Adrenal gland (tissue), 12 donors: Measurements from ENCODE around the gene NEUROG1. TPM values are rescaled to one million over a fixed set of nuclear protein-coding genes. Genes with fewer than 3 reads are reported as not detected.

Experiments
- DNase-seq, 7 donors: peaks; one replicate each; pipeline ENCODE4 v3.0.0-alpha.2; 2019 to 2020
- H3K27ac ChIP-seq, 5 donors: fragments of 200-600 bp; sonication (generic) in 4 of 5; 1 replicate in 3 of 5; 2 replicates in 2 of 5; pipeline versions ENCODE4 v1.5.1 to v1.8.0; 2016 to 2020; ENCODE audit warnings: mild to moderate bottlenecking in 1 of 5
- H3K27me3 ChIP-seq: fragments of 200-600 bp; 2 replicates; pipeline ENCODE4 v1.8.0; 2021
- H3K36me3 ChIP-seq, 2 donors: fragments of 200-600 bp; replicated peaks in 1 of 2; 1 replicate in 1 of 2; 2 replicates in 1 of 2; pipeline versions ENCODE4 v1.5.1 to v1.8.0; 2018 to 2022
- H3K4me1 ChIP-seq, 2 donors: fragments of 200-600 bp; replicated peaks in 1 of 2; 1 replicate in 1 of 2; 2 replicates in 1 of 2; pipeline versions ENCODE4 v1.5.1 to v1.8.0; 2018 to 2021
- H3K4me3 ChIP-seq, 4 donors: fragments of 200-600 bp; sonication (generic) in 3 of 4; one replicate each; pipeline ENCODE4 v1.5.1; 2016 to 2018
- H3K9me3 ChIP-seq, 3 donors: fragments of 200-600 bp; sonication (generic) in 1 of 3; replicated peaks in 1 of 3; 1 replicate in 2 of 3; 2 replicates in 1 of 3; pipeline versions ENCODE4 v1.5.1 to v1.8.0; 2016 to 2021
- CTCF ChIP-seq, 6 experiments: fragments of 450-650 bp in 4 of 6; fragments of 200-600 bp in 2 of 6; sonication (generic) in 1 of 6; IDR thresholded peaks; 1 replicate in 5 of 6; 2 replicates in 1 of 6; pipeline versions ENCODE4 v1.5.1 to v1.8.0; 2016 to 2021; ENCODE audit warnings: antibody characterized with exemption in 6 of 6, mild to moderate bottlenecking in 2 of 6, moderate library complexity in 1 of 6
- POLR2A ChIP-seq, 2 donors: fragments of 450-650 bp; IDR thresholded peaks; one replicate each; pipeline ENCODE4 v1.6.1; 2017; ENCODE audit warnings: antibody characterized with exemption in 2 of 2, mild to moderate bottlenecking in 2 of 2, moderate library complexity in 1 of 2
- WGBS, 4 donors: extraction: QIAGEN DNeasy Blood & Tissue Kit in 2 of 4; methylation state at CpG; one replicate each; pipeline versions ENCODE4 v1.1.5 to v1.1.7; 2013 to 2017; 5-methylcytosine and 5-hydroxymethylcytosine counted together
- intact Hi-C, 2 donors: fragments of 100-400 bp; cut with DNase I; formaldehyde crosslinking; loops; one replicate each; pipeline versions ENCODE4 v1.14.1 to v1.15.0; 2022 to 2023
- polyA plus RNA-seq, 3 donors: library from polyadenylated mRNA; stranded (reverse); fragments of 200-250 nt in 2 of 3; fragments of 350-450 nt in 1 of 3; fragmentation: Illumina TruSeq in 1 of 3; extraction: RNeasy Lipid Tissue Mini Kit (QIAGEN cat#74804) in 1 of 3; gene quantifications; one replicate each; pipeline ENCODE4 v1.2.3, GENCODE V29; 2013 to 2014
- total RNA-seq, 9 donors: library from RNA; depleted of rRNA in 4 of 9; stranded (reverse); fragments of >200 nt in 4 of 9; fragments of 120-200 nt in 1 of 9; fragmentation: NEBNext Ultra II Directional in 1 of 9; extraction: Animal tissue kit (Norgen Biotek cat#: 25700) in 1 of 9; gene quantifications; one replicate each; pipeline versions ENCODE4 v1.1.0 to v1.2.4, GENCODE V29; 2013 to 2023
- donor health status: healthy with polysubstance abuse.
- donor health status: Bipolar disorder and iron deficiency.
- donor health status: DM: yes; HTN: yes; CAD: no.
- donor health status: DM: no; HTN: no; CAD: no.
- donor health status: DM: no; HTN: no; CAD: no.
- donor health status: DM: yes; HTN: yes; CAD: no.

Gene NEUROG1
- total and polyA plus RNA-seq, 12 donors, result not detected

GRCh38 chr5:135561266-135561665 lies 25.5 kb upstream of the NEUROG1 start:
- H3K36me3 ChIP-seq, result no peaks in the 10 kb centered on the region
- no peak for DNase-seq
- intact Hi-C loops, result loop anchor here in 1 of 2 donors (2.0 kb wide), 1 partner anchor 270 kb away; no protein-coding TSS in a partner anchor
- H3K27ac ChIP-seq, result no peak overlapping the region
- WGBS, 4 donors, result 86 to 89% (median 87%) methylated on average over 6 of the region's 6 CpGs
- no peaks in the 10 kb centered on the region for H3K4me1 ChIP-seq
- H3K4me3 ChIP-seq, result no peak overlapping the region
- no peaks in the 10 kb centered on the region for H3K9me3 ChIP-seq
- TF ChIP-seq POLR2A (IDR thresholded peaks at IDR 0.05), result no peak
- H3K27me3 ChIP-seq, result peaks cover 7% of the 10 kb centered on the region

GRCh38 chr5:135560858-135561257 lies 25.1 kb upstream of the NEUROG1 start:
- Histone ChIP-seq H3K27ac (no peak overlapping the region), H3K36me3 (no peaks in the 10 kb centered on the region), H3K27me3 (peaks cover 6% of the 10 kb centered on the region), H3K4me3 (no peak overlapping the region), H3K4me1 (no peaks in the 10 kb centered on the region), H3K9me3 (no peaks in the 10 kb centered on the region)
- 13 to 17% (median 16%) methylated on average over 14 of the region's 14 CpGs for WGBS, 4 donors
- intact Hi-C loops, result loop anchor here in 1 of 2 donors (2.0 kb wide), 1 partner anchor 270 kb away; no protein-coding TSS in a partner anchor
- TF ChIP-seq POLR2A (IDR thresholded peaks at IDR 0.05), result no peak
- peak; percentile 55 to 77 (median 74) for TF ChIP-seq CTCF (IDR thresholded peaks at IDR 0.05)
- DNase-seq, result peak; percentile 66 to 88 (median 82)

- no peak for TF ChIP-seq POLR2A (IDR thresholded peaks at IDR 0.05)
- WGBS, 4 donors, result 41 to 46% (median 43%) methylated on average over 6 of the region's 6 CpGs
- intact Hi-C loops, result no loop called here
- H3K9me3 ChIP-seq, result no peaks in the 10 kb centered on the region
- DNase-seq, result no peak
- no peak overlapping the region for H3K27ac ChIP-seq
- H3K4me1 ChIP-seq, result no peaks in the 10 kb centered on the region
- H3K36me3 ChIP-seq, result no peaks in the 10 kb centered on the region
- H3K27me3 ChIP-seq, result peaks cover 6% of the 10 kb centered on the region
- H3K4me3 ChIP-seq, result no peak overlapping the region
Observed at GRCh38 chr5:135559354-135559753, 23.6 kb upstream of the NEUROG1 start.

- DNase-seq, result no peak
- Histone ChIP-seq H3K4me3 (no peak overlapping the region), H3K36me3 (no peaks in the 10 kb centered on the region), H3K4me1 (no peaks in the 10 kb centered on the region), H3K27me3 (peaks cover 12% of the 10 kb centered on the region), H3K9me3 (no peaks in the 10 kb centered on the region), H3K27ac (no peak overlapping the region)
- intact Hi-C loops, result no loop called here
- TF ChIP-seq POLR2A (IDR thresholded peaks at IDR 0.05) (no peak), CTCF (IDR thresholded peaks at IDR 0.05) (no peak)
- 67 to 74% (median 70%) methylated on average over 11 of the region's 11 CpGs for WGBS, 4 donors
Observed at GRCh38 chr5:135557076-135557838, 21.5 kb upstream of the NEUROG1 start.

- DNase-seq, result no peak
- H3K9me3 ChIP-seq, result no peaks in the 10 kb centered on the region
- H3K36me3 ChIP-seq, result no peaks in the 10 kb centered on the region
- 69 to 79% (median 74%) methylated on average over 7 of the region's 7 CpGs for WGBS, 4 donors
- no peaks in the 10 kb centered on the region for H3K4me1 ChIP-seq
- TF ChIP-seq CTCF (IDR thresholded peaks at IDR 0.05), result no peak
- no peak overlapping the region for H3K27ac ChIP-seq
- intact Hi-C loops, result no loop called here
- peaks cover 14% of the 10 kb centered on the region for H3K27me3 ChIP-seq
- no peak overlapping the region for H3K4me3 ChIP-seq
Observed at GRCh38 chr5:135556620-135557019, 20.9 kb upstream of the NEUROG1 start.
